Activated CD8-positive, alpha-beta memory T cell treated with anti-CD3 and anti-CD28 coated beads for 1 hour (primary cell): Measurements from ENCODE around the gene AUTS2.

Experiments used
- DNase-seq, 2 donors: peaks; one replicate each; pipeline ENCODE4 v3.0.0-alpha.2; 2020; ENCODE audit warnings: low read depth in 1 of 2; ENCODE audit errors: extremely low read depth in 1 of 2

AUTS2 gene

GRCh38 chr7:69837387-69838068 lies 239.3 kb downstream of the AUTS2 start:
- no peak for DNase-seq

- no peak for DNase-seq
Observed at GRCh38 chr7:69839782-69840181, 241.5 kb downstream of the AUTS2 start.

- no peak for DNase-seq
Observed at GRCh38 chr7:69840248-69840647, 242.0 kb downstream of the AUTS2 start.

GRCh38 chr7:69843653-69844052 lies 245.4 kb downstream of the AUTS2 start:
- no peak for DNase-seq

GRCh38 chr7:69844264-69844868 lies 246.1 kb downstream of the AUTS2 start:
- DNase-seq: no peak

GRCh38 chr7:69845721-69846495 lies 247.6 kb downstream of the AUTS2 start:
- DNase-seq: no peak

- DNase-seq: no peak
Observed at GRCh38 chr7:69847921-69848612, 249.8 kb downstream of the AUTS2 start.

- DNase-seq: no peak
Observed at GRCh38 chr7:69849268-69849667, 251.0 kb downstream of the AUTS2 start.

GRCh38 chr7:69857014-69857413 lies 258.7 kb downstream of the AUTS2 start:
- no peak for DNase-seq

- DNase-seq: no peak
Observed at GRCh38 chr7:69858471-69858870, 260.2 kb downstream of the AUTS2 start.

- DNase-seq: no peak
Observed at GRCh38 chr7:69859342-69859741, 261.1 kb downstream of the AUTS2 start.

GRCh38 chr7:69860486-69860885 lies 262.2 kb downstream of the AUTS2 start:
- no peak for DNase-seq

- DNase-seq: no peak
Observed at GRCh38 chr7:69860941-69861622, 262.8 kb downstream of the AUTS2 start.

GRCh38 chr7:69862413-69863064 lies 264.3 kb downstream of the AUTS2 start:
- no peak for DNase-seq

- no peak for DNase-seq
Observed at GRCh38 chr7:69864274-69864673, 266.0 kb downstream of the AUTS2 start.

- DNase-seq: no peak
Observed at GRCh38 chr7:69864822-69865221, 266.5 kb downstream of the AUTS2 start.

GRCh38 chr7:69868921-69869320 lies 270.6 kb downstream of the AUTS2 start:
- no peak for DNase-seq

- DNase-seq: no peak
Observed at GRCh38 chr7:69871213-69871885, 273.1 kb downstream of the AUTS2 start.

- DNase-seq: no peak
Observed at GRCh38 chr7:69871886-69872569, 273.8 kb downstream of the AUTS2 start.
